Measurements from ENCODE around the gene CDH18.

CDH18 gene

DNA sequence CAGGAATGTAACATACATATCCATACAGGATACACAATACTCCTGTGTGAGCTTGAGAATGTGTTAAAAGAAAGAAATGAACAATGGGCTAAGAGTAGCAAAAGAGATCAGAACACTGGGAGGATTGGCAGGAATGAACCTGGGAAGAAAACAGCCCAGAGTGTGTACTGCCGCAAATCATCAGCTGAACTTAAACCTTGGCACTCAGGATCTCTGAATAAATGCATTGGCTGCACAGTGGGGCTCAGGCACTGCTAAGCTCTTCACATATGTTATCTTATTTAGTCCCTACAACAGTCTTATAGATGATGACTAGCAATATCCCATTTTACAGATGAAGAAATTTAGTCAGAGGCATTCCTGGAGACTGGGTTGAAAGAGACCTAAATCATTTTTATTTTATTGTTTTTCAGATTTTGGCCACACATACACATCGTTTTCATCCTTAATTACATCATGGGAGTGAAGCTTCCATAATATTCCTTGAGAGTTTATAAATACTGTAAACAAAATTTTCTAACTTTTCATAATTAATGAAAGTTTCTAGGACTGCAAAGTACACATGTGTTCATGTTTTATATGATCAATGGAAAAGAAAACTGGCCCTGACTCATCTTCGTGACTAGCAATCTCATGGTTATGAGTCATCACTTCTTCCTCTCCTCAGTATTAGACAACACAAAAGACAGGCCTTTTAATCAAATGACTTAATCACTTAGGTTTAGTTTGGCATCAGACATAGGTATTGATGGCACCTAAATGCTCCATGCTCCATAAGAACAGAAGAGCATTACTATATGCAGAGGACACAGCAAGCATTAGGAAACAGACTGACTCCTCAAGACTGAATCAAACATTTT lies 59.2 kb downstream of the CDH18 start:
- DNase-seq (ENCODE audit: low read depth in 1 of 2, low spot score in 1 of 2), result no peak

DNA sequence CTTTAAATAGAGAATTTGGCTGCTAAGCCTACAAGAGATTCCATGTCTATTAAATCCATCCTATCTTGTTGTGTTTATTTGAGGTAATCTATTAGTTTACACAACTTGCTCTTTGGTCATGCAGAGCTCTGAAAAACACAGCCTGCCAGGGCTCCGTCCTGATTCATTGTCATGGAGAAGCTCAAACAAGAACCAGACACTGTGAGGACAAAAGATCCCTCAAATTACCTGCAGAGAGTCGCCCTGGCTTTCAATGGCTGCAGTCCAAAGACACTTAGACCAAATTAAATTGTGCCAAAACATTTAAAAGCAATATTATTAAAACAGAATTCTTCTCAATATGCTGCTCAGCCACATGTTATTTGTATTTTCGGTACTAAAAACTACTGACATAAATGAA lies 60.1 kb downstream of the CDH18 start:
- DNase-seq (ENCODE audit: low read depth in 1 of 2, low spot score in 1 of 2), result no peak

DNA sequence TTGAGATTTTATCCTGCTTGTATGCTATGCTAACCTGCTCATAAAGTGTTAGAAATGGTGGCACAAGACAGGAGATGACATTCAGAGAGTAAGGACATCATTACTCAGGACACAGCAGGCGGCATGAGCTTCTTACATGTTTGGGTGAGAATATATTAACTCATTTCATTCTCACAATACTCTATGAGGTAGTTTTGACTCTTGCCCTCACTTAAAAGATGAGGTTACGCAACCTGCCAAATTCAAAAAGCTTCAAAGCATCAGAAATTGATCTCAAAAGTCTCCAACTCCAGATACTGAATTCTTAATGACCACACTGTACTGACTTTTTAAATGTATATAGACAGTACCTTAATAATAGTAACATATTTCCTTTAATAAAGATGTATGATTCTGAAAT lies 60.8 kb downstream of the CDH18 start:
- no peak for DNase-seq (ENCODE audit: low read depth in 1 of 2, low spot score in 1 of 2)

DNA sequence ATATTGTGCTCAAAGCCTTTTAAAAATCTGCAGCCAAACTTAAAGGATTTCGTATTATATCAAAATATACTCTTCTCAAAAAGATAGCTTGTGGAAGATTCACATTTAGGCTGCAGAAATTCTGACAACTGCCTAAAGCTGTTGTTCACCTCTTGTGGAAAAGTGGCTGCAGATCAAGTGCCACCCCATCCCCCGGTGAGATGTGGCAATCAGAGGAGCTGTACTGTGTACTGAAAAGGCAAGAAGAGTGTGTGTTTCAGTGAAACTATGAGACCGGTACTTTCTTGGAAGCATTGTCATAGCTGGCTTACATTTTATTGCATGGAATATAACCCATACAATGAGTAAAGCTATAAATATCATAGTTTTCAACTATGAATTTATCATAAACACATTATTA lies 64.3 kb downstream of the CDH18 start:
- no peak for DNase-seq (ENCODE audit: low read depth in 1 of 2, low spot score in 1 of 2)

DNA sequence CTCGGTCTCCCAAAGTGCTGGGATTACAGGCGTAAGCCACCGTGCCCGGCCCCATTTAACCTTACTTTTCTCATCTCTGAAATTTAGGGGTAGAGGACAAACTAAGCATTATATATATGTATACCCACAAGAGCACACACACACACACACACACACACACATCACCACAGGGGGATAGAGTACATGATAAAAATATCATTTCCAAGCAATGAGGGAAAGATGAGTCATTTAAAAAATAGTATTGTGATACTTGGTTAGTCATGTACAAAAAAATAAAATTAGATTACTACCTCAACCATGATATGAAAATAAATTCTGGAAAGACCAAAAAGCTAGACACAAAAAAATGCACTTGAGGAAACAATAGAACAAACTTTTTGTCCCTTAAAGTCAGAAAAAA lies 67.2 kb downstream of the CDH18 start:
- no peak for DNase-seq (ENCODE audit: low read depth in 1 of 2, low spot score in 1 of 2)

DNA sequence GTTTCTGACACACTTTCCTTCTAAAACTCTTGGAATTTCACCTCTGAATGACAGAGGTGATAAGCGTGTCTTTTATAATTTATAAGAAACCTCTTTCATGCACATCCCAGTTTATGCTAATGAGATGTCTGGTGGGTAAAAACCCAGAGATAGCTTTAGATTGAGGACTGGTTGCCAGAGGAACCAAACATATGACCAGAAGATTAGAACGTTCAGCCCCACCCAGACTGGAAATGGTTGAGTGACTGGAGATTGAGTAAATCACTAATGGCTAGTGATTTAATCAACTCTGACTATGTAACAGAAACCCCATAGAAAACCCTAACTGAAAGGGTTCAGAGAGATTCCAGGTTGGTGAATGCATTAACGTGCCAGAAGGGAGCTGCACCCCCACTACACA lies 69.2 kb downstream of the CDH18 start:
- no peak for DNase-seq (ENCODE audit: low read depth in 1 of 2, low spot score in 1 of 2)

DNA sequence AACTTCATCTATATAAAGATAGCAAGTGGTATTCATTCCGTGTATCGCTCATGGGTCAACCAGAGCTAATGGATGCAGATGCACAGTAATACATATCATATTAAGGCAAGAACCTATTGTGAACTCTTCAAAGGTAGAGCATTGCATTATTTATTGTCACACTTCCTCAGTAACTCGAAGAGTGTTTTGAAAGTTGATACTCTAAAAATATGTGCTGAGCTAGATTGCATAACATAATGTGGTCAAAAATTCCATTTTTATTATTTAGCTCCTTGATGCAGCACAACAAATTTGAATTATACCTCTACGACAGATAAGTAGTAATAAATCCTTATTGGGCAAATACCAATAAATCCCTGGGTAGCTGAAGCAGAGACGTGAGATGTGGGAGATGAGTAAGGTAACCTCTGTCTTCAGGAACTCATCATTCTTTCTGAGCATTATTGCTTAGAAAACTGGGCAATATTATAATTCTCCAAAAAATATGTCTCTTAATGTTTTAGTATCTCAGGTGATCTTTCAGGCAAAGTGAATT lies 70.3 kb downstream of the CDH18 start:
- DNase-seq (ENCODE audit: low read depth in 1 of 2, low spot score in 1 of 2), result no peak

DNA sequence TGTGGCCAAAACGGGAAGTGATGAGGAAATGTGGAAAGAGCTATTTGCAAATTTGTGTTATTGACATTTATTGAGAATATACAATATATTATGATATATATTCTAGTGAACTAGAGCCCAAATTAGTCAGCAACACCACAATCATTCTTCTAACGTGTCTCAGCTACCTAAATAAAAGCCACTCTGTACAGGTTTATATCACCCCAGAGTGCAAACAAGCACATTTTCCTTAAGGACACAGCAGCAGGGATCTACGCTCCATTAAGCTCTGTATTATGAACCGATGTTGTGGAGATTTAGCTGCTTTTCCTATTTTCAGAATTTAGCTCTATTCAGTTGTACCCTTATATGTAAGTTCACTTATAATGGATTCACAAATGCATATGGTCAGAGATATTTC lies 77.9 kb downstream of the CDH18 start:
- no peak for DNase-seq (ENCODE audit: low read depth in 1 of 2, low spot score in 1 of 2)

DNA sequence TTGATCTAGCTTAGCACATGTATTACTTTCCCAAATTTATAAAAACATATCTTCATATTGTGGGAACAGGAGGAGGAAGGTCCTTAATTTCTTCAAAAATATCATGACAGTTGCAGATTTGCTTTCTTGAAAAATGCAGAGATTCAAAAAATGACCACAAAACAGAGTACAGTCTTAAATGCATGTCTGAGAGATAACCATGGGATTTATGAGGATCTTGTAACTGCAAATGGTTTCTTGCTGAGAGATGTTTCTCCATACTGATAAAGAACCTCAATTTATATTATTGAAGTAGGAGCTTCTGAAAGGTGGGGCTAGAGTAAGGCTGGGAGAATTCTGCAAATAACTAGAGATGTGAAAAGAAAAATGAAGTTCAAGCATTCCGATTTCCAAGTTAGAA lies 83.2 kb downstream of the CDH18 start:
- no peak for DNase-seq (ENCODE audit: low read depth in 1 of 2, low spot score in 1 of 2)

DNA sequence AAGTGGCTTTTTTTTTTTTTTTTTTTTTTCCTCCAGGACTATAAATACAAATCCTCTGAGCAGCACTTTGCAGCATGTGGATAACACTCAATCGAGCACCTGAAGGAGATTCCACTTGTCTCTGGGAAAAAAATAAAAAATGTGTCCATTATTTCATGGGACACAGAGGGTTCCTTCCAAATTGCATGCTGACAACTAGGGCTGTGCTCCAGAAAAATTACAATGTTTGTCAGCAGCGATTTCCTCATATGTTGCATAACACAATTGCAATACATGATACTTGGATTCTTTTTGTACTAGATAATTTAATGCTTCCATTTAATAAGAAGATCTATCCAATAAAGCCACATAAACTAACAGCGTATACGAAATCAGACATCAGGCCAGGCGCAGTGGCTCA lies 84.4 kb downstream of the CDH18 start:
- DNase-seq (ENCODE audit: low read depth in 1 of 2, low spot score in 1 of 2), result no peak

DNA sequence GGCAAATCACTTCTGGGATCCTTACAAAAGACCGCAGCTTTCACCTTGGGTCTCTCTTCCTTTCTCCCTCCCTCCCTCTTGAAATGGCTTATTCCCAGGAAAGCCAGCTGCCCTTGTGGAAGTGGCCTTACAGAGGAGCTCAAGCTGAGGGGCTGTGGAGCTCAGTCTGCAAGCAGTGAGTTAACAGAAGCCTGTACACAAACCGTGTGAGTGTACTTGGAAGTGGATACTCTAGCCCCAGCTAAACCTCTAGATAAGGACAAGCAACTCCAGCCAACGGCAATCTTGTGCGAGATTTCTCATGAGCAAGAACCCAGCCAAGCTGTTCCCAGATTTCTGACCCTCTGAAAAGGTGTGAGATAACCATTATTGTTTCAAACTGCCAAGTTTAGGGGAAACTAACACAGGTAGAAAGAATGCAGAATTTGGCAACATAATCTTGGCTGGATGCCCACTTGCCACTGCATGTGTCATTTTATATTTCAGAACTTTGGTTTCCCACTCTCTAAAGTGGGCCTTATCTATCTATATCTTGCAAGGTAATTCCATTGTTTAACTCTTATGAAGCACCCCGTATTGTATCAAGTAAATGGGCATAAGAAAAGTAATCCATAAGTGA lies 85.6 kb downstream of the CDH18 start:
- DNase-seq (ENCODE audit: low read depth in 1 of 2, low spot score in 1 of 2), result no peak

DNA sequence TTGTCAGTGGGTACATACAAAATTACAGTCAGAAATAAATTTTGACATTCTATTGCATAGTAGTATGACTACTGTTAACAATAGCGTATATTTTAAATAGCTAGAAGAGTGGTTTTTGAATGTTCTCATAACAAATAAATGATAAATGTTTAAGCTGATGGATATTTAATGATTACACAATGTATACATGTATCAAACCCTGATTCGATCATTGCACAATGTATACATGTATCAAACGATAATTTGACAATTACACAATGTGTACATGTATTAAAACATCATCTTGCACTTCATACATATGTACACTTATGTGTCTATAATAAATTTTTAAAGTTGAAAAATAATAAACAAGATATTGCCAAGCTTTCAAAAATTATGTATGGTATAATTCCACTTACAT lies 87.7 kb downstream of the CDH18 start:
- no peak for DNase-seq (ENCODE audit: low read depth in 1 of 2, low spot score in 1 of 2)

DNA sequence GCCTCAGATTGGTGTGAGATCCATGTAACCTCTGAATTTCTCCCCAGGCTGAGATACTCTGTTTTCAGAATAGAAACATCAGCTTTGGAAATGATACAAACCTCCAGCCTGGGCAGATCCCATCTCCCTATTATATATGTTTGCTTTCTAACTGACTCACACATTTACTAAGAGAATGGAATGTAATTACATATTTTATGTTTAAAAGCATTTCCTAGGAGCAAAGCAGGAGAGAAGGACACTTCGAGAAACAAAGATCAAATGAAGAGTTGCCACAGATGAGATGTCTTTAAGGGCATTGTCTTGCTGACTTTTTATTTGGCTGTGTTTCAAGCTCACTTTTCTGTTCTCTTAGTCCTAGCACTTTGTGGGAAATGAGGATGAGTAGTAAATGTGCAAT lies 96.3 kb downstream of the CDH18 start:
- DNase-seq (ENCODE audit: low read depth in 1 of 2, low spot score in 1 of 2), result no peak

DNA sequence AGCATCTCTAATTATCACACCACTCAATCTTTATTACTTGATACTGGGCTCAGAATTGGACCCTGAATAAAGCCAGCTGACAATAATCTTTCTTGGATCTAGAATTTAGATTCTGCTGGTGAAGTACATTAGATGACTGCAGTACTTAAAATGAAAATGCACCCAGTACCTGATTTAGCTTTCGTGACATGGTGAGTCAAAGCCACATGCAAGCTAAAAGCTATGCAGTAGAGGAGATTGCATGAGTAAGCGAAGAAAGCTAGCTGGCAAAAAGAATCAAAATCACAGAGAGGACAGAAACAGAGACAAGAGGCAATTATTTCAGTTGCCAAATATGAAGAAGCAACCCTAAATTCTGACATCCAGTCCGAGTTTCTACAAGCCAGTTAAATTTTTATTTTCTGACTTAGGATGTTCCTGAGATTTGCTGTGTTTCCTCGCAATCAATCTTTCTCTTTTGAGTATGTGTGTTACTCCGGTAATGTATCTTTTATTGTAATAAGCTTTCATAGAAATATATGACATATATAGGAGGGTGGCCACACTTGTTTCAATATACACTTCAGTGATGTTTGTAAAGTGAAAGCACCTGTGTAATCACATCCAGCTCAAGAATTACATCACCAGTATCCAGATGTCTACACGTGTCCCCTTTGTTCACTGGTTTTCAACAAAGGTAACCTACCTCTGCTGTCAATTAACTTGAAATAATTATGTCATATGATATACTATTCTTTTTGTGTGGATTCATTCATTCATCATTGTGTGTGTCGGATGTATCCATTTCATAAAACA lies 101.7 kb downstream of the CDH18 start:
- DNase-seq (ENCODE audit: low read depth in 1 of 2, low spot score in 1 of 2), result no peak

DNA sequence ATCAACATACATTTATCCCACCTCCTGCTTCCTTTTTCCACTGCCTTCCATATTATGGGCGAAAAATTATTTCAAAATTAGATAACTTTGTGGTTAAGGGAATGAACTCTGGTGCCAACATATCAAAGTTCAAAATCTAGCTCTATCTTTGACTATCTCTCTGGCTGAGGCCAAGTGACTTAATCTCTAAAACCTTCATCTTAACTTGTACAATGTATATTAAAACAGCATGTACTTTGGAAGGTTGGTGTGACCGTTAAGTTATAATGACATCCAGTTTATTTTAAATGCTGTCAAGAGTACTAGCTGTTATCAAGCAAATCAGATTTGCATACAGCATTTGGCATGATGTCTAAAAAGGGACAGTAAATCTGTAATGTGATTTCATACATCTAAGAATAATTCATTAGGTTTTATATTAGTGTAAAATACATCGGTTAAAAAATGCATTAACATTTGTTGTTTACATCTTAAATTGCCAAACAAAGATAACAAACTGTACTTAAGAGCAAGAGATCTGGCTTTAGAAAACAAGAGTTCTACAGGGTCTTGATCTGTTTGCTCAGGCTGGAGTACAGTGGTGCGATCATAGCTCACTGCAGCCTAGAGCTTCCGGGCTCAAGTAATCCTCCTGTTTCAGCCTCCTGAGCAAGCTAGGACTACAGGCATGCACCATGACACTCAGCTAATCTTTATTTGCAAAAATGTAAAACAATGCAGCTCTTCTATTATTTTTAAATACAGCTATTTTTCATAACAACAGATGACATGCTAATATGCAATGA lies 102.8 kb downstream of the CDH18 start:
- DNase-seq (ENCODE audit: low read depth in 1 of 2, low spot score in 1 of 2), result no peak

DNA sequence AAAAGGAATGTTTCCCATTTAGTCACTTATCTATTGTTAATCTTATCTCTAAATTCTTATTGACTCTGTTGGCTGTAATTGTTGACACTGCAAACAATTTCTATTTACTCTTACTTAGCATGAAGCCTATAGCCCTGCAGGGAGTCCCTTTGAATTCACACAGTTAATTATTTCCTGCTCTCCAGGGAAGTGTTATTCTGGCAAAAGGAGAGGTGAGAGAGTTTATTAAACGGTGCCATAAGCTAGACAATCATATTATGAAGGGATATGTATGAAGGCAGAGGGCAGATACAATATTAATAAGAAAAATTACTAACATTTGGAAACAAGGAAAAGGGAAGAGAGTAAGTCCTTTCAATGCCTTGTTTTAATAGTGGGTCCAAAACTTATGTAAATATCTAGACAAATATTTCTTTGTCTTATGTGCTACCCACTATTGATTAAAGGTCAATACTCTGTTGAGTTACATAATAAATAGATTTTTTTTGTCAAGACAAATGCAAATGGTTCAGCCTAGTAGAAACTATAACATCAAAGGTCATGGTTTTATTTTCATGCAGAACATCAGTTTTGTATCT lies 107.1 kb downstream of the CDH18 start:
- no peak for DNase-seq (ENCODE audit: low read depth in 1 of 2, low spot score in 1 of 2)

DNA sequence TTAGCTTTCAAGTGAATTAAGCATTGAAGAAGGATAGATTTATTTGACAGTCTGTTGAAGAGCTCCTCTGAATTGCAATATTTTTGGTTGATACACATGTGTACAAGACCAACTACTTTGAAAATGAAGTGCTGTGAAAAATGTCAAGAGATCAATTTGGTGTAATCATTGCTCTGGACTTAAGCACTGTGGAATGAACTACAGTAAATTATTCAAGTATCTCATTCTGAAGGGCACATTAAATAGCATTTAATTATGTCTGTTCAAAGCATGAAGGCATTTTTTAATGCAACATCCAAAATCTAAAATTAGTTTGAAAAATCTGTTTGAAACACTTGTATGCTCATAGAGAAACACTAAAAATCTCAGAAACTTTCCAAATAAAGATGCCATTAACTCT lies 107.5 kb downstream of the CDH18 start:
- DNase-seq (ENCODE audit: low read depth in 1 of 2, low spot score in 1 of 2), result no peak

DNA sequence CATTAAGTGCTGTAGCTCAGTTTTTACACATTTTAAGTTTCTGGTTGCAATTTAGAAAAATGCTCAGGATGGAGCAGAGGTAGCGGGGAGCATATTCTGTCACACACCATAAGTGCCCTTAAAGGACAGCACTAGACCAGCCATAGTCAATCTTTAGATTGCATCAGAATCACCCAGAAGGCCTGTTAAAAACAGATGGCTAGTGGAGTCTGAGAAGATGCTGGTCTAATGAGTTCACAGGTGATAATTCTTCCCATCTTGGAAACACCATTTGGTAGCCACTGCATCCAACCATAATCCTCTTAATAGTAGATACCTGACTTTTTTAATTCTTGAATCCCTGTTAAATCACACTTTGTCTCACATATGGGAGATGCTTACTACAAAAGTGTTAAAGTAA lies 113.2 kb downstream of the CDH18 start:
- DNase-seq (ENCODE audit: low read depth in 1 of 2, low spot score in 1 of 2), result no peak

DNA sequence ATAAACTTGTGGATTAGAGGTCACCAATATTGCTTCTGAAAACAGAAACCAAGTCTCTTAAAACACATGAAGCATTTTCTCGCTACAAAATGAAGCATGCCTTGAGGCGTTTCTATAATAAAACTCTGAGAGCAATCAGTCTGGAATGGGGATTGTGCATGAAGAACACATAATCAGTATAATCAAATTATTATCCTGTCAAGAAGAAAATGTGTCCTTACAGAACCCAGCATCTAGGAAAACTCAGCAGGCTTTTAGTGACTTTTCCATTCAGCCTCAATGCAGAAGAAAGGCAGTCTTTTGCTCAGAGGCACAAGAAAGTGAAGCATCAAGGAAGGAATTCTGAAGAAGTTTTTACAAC lies 121.9 kb downstream of the CDH18 start:
- DNase-seq (ENCODE audit: low read depth in 1 of 2, low spot score in 1 of 2), result no peak

DNA sequence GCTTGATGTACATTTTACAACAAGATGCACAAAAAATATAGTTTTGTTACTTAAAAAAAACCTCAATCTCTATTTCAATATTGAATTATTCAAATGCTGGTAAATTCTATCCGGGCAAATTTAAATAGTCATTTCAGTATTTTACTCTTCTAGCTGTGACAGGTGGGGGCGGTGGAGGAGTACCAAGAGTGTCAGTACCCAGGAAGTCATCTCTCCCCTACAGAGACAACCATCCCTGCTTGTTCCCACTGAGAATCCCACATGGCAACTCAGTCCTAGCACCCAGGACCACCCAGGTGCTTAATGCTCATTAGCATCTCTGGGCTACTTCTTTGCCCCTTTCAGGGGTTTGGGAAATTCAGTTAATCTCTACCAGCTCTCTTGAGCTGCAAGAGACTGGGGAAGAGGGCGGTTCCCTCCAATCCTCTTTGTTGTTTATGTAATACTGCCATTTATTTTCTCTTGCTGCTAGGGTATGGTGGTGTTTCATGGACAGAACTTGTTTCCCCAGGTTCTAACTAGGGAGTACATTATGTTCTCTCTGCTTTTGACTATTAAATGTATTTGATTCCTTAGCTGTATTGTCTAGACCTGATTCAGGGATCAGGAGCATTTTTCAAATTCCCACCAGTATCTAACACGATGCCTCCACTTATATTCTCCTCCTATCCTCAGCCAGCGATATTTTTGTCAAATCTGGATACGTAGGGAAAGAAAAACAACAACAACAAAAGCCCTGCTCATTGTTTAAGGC lies 122.5 kb downstream of the CDH18 start:
- no peak for DNase-seq (ENCODE audit: low read depth in 1 of 2, low spot score in 1 of 2)
